KMS-11 (cell line): ENCODE measurements around the gene PES1.
A peak's percentile ranks its signal among the peaks of the same experiment; 100 is the strongest.

ENCODE experiments used
- H2AFZ ChIP-seq: fragments of 200-600 bp; sonication (generic); 2 replicates; pipeline ENCODE4 v1.6.1; 2016; ENCODE audit warnings: antibody characterized with exemption, mixed run types, low read depth
- H3K27ac ChIP-seq: fragments of 200-600 bp; sonication (generic); 2 replicates; pipeline ENCODE4 v1.6.1; 2016; ENCODE audit warnings: mild to moderate bottlenecking, mixed run types
- H3K27me3 ChIP-seq: fragments of 200-600 bp; sonication (generic); 2 replicates; pipeline ENCODE4 v1.6.1; 2017; ENCODE audit warnings: mild to moderate bottlenecking, low read depth, mixed run types, moderate library complexity; ENCODE audit not compliant: insufficient read depth
- H3K36me3 ChIP-seq: fragments of 200-600 bp; sonication (generic); 2 replicates; pipeline ENCODE4 v1.6.1; 2017; ENCODE audit warnings: mild to moderate bottlenecking, mixed run types; ENCODE audit not compliant: insufficient read depth
- H3K4me1 ChIP-seq: fragments of 200-600 bp; sonication (generic); 2 replicates; pipeline ENCODE4 v1.6.1; 2016; ENCODE audit warnings: mild to moderate bottlenecking, low read depth, mixed run types; ENCODE audit not compliant: poor library complexity, severe bottlenecking
- H3K4me2 ChIP-seq: fragments of 200-600 bp; sonication (generic); 2 replicates; pipeline ENCODE4 v1.7.0; 2016; ENCODE audit warnings: mild to moderate bottlenecking, mixed run types
- H3K4me3 ChIP-seq: fragments of 200-600 bp; sonication (generic); IDR thresholded peaks from 2 replicates; pipeline ENCODE4 v1.6.1; 2017; ENCODE audit warnings: low read depth, low read length, mixed read lengths; ENCODE audit not compliant: insufficient read depth
- H3K79me2 ChIP-seq: fragments of 200-600 bp; sonication (generic); 2 replicates; pipeline ENCODE4 v1.6.1; 2016; ENCODE audit warnings: low read depth, mixed run types; ENCODE audit not compliant: insufficient read depth
- H3K9ac ChIP-seq: fragments of 200-600 bp; sonication (generic); 2 replicates; pipeline ENCODE4 v1.6.1; 2016; ENCODE audit warnings: mild to moderate bottlenecking, mixed run types
- H4K20me1 ChIP-seq: fragments of 200-600 bp; sonication (generic); 2 replicates; pipeline ENCODE4 v1.6.1; 2016; ENCODE audit warnings: mild to moderate bottlenecking, mixed run types; ENCODE audit not compliant: insufficient read depth
- CTCF ChIP-seq: fragments of 200-600 bp; sonication (generic); conservative IDR thresholded peaks from 2 replicates; pipeline ENCODE4 v1.6.1; 2017; ENCODE audit warnings: low read depth, mild to moderate bottlenecking, antibody characterized with exemption, low read length, moderate library complexity, mixed read lengths

The PES1 gene

GRCh38 chr22:30611197-30611596 lies 19.5 kb upstream of the PES1 start:
- Histone ChIP-seq H3K9ac (no peak overlapping the region), H4K20me1 (no peaks in the 10 kb centered on the region), H3K27ac (no peak overlapping the region), H3K4me3 (no peak overlapping the region), H2AFZ (no peak overlapping the region), H3K4me2 (no peak overlapping the region), H3K36me3 (no peaks in the 10 kb centered on the region), H3K27me3 (no peaks in the 10 kb centered on the region), H3K4me1 (peaks cover 41% of the 10 kb centered on the region), H3K79me2 (peaks cover 5% of the 10 kb centered on the region; the same call in 1 of the 2 replicates)
- no peak for TF ChIP-seq CTCF

- no peak overlapping the region for H3K4me3 ChIP-seq
- H3K4me2 ChIP-seq: peak overlapping the region; percentile 74
- H4K20me1 ChIP-seq: no peaks in the 10 kb centered on the region
- no peak overlapping the region for H2AFZ ChIP-seq
- no peaks in the 10 kb centered on the region for H3K27me3 ChIP-seq
- peak overlapping the region; percentile 55; the same call in 1 of the 2 replicates for H3K9ac ChIP-seq
- no peaks in the 10 kb centered on the region for H3K36me3 ChIP-seq
- no peak for TF ChIP-seq CTCF
- peak overlapping the region; percentile 83 for H3K27ac ChIP-seq
- H3K79me2 ChIP-seq: peaks cover 5% of the 10 kb centered on the region; the same call in 1 of the 2 replicates
- H3K4me1 ChIP-seq: peaks cover 50% of the 10 kb centered on the region
Observed at GRCh38 chr22:30610299-30610698, 18.6 kb upstream of the PES1 start.

GRCh38 chr22:30609260-30610185 lies 17.8 kb upstream of the PES1 start:
- peak overlapping the region; percentile 11; the same call in 1 of the 2 replicates for H2AFZ ChIP-seq
- no peak overlapping the region for H3K4me3 ChIP-seq
- H3K36me3 ChIP-seq: no peaks in the 10 kb centered on the region
- peaks cover 5% of the 10 kb centered on the region; the same call in 1 of the 2 replicates for H3K79me2 ChIP-seq
- TF ChIP-seq CTCF: no peak
- peak overlapping the region; percentile 55; the same call in 1 of the 2 replicates for H3K9ac ChIP-seq
- H3K4me1 ChIP-seq: peaks cover 58% of the 10 kb centered on the region
- H4K20me1 ChIP-seq: no peaks in the 10 kb centered on the region
- peak overlapping the region; percentile 83 for H3K27ac ChIP-seq
- peak overlapping the region; percentile 74 for H3K4me2 ChIP-seq
- H3K27me3 ChIP-seq: no peaks in the 10 kb centered on the region

GRCh38 chr22:30607939-30608338 lies 16.2 kb upstream of the PES1 start:
- no peak for TF ChIP-seq CTCF
- H3K4me2 ChIP-seq: peak overlapping the region; percentile 74
- H4K20me1 ChIP-seq: no peaks in the 10 kb centered on the region
- H3K9ac ChIP-seq: peak overlapping the region; percentile 62
- H3K27me3 ChIP-seq: no peaks in the 10 kb centered on the region
- peak overlapping the region; percentile 83 for H3K27ac ChIP-seq
- H3K4me1 ChIP-seq: peaks cover 64% of the 10 kb centered on the region
- peaks cover 5% of the 10 kb centered on the region; the same call in 1 of the 2 replicates for H3K79me2 ChIP-seq
- no peaks in the 10 kb centered on the region for H3K36me3 ChIP-seq
- no peak overlapping the region for H3K4me3 ChIP-seq
- no peak overlapping the region; the same call in 1 of the 2 replicates for H2AFZ ChIP-seq
